GM12878 (cell line): ENCODE data around the gene TARM1. TPM values are rescaled to one million over a fixed set of nuclear protein-coding genes. Genes with fewer than 3 reads are reported as not detected.

Source experiments
- ATAC-seq: fragments of 200-7000 bp; cut with Tn5 transposase; 3 replicates; pipeline ENCODE4 v1.9.1; 2020; ENCODE audit warnings: mild to moderate bottlenecking, moderate library complexity
- BruUV-seq: library from RNA; stranded (reverse); fragments of 400-500 nt; replicated peaks from 2 replicates; lab custom pipeline; 2021; lab: Mats Ljungman, UMichigan
- CTCF ChIA-PET: fragments of 300-600 bp; sonication (Branson Sonifier 250); formaldehyde crosslinking; extraction: SDS; loops from one replicate; lab custom pipeline; 2021; ENCODE audit warnings: inconsistent platforms; lab: Yijun Ruan, JAX
- POLR2A ChIA-PET: fragments of 350-600 bp; formaldehyde crosslinking; extraction: SDS; loops from one replicate; lab custom pipeline; 2021; ENCODE audit warnings: inconsistent platforms; lab: Charles Lee
- RAD21 ChIA-PET: fragments of 300-600 bp; sonication (Branson Sonifier 250); formaldehyde crosslinking; loops from one replicate; lab custom pipeline; 2023; ENCODE audit warnings: antibody characterized with exemption; ENCODE audit not compliant: unreplicated experiment; lab: Charles Lee
- SMC1A ChIA-PET: fragments of 300-600 bp; sonication (Branson Sonifier 250); formaldehyde crosslinking; loops from one replicate; lab custom pipeline; 2023; ENCODE audit not compliant: unreplicated experiment, uncharacterized antibody; lab: Charles Lee
- DNase-seq: peaks from one replicate; pipeline ENCODE4 v3.0.0-alpha.2; 2011; ENCODE audit warnings: low read depth, low spot score
- FAIRE-seq: peaks from 3 replicates; lab custom pipeline; 2011; peaks lifted over from hg19 to GRCh38; lab: Jason Lieb, UNC
- H2AFZ ChIP-seq: 2 replicates; pipeline ENCODE4 v1.6.0; 2011; ENCODE audit warnings: low read depth, low read length, control low read depth; ENCODE audit not compliant: control insufficient read depth
- H3K27ac ChIP-seq: 2 replicates; pipeline ENCODE4 v1.5.1; 2011; ENCODE audit warnings: control low read depth; ENCODE audit not compliant: control insufficient read depth, insufficient read depth
- H3K27me3 ChIP-seq, 2 experiments: replicated peaks in 1 of 2; 2 replicates each; pipeline versions ENCODE4 v1.6.0 to v1.6.1; 2011; ENCODE audit warnings: low read length in 1 of 2; ENCODE audit not compliant: control insufficient read depth in 2 of 2, insufficient read depth in 2 of 2
- H3K36me3 ChIP-seq, 2 experiments: 2 replicates each; pipeline ENCODE4 v1.5.1; 2011; ENCODE audit warnings: low read length in 1 of 2; ENCODE audit not compliant: control insufficient read depth in 2 of 2, insufficient read depth in 2 of 2
- H3K4me1 ChIP-seq: 2 replicates; pipeline ENCODE4 v1.6.1; 2011; ENCODE audit warnings: mild to moderate bottlenecking, low read length, moderate library complexity, mixed read lengths; ENCODE audit not compliant: control insufficient read depth, insufficient read depth
- H3K4me2 ChIP-seq: 2 replicates; pipeline ENCODE4 v1.6.0; 2011; ENCODE audit warnings: control low read depth; ENCODE audit not compliant: control insufficient read depth, insufficient read depth
- H3K4me3 ChIP-seq: fragments of 200-600 bp; sonication (generic); 2 replicates; pipeline ENCODE4 v1.5.1; 2016
- H3K79me2 ChIP-seq: 2 replicates; pipeline ENCODE4 v1.6.0; 2011; ENCODE audit warnings: low read length; ENCODE audit not compliant: control insufficient read depth, insufficient read depth
- H3K9ac ChIP-seq: 2 replicates; pipeline ENCODE4 v1.8.0; 2011; ENCODE audit warnings: low read length, control low read depth, mixed read lengths; ENCODE audit not compliant: control insufficient read depth, insufficient read depth
- H3K9me3 ChIP-seq: replicated peaks from 3 replicates; pipeline ENCODE4 v1.5.1; 2011; ENCODE audit warnings: mild to moderate bottlenecking, low read length; ENCODE audit not compliant: control insufficient read depth, insufficient read depth
- H4K20me1 ChIP-seq: 2 replicates; pipeline ENCODE4 v1.6.0; 2011; ENCODE audit not compliant: control insufficient read depth, insufficient read depth
- CBFB ChIP-seq: IDR thresholded peaks from 2 replicates; pipeline ENCODE4 v1.6.1; 2016; ENCODE audit warnings: antibody characterized with exemption, low read depth
- CBX3 ChIP-seq: fragments of 200-600 bp; sonication (generic); IDR thresholded peaks from 2 replicates; pipeline ENCODE4 v1.6.1; 2016; ENCODE audit warnings: low read depth, borderline replicate concordance
- EGR1 ChIP-seq, 2 experiments: IDR thresholded peaks; 1 replicate in 1 of 2; 2 replicates in 1 of 2; pipeline ENCODE4 v1.6.1; 2011 to 2012; ENCODE audit warnings: low read depth in 2 of 2, low read length in 2 of 2, borderline replicate concordance in 1 of 2, mild to moderate bottlenecking in 1 of 2, moderate library complexity in 1 of 2
- EP300 ChIP-seq, 2 experiments: fragments of 150-350 bp in 1 of 2; IDR thresholded peaks; 2 replicates each; pipeline ENCODE4 v1.6.1; 2011 to 2012; ENCODE audit warnings: low read depth in 2 of 2, low read length in 2 of 2, borderline replicate concordance in 1 of 2, improper control_type of control experiment in 1 of 2, inconsistent platforms in 1 of 2; ENCODE audit not compliant: control insufficient read depth in 1 of 2
- FOXK2 ChIP-seq: fragments of 450-650 bp; IDR thresholded peaks from 2 replicates; pipeline ENCODE4 v1.6.1; 2017; ENCODE audit warnings: mild to moderate bottlenecking, moderate library complexity
- IKZF1 ChIP-seq: fragments of 450-650 bp; conservative IDR thresholded peaks from 2 replicates; pipeline ENCODE4 v1.6.1; 2017; ENCODE audit warnings: antibody characterized with exemption, mild to moderate bottlenecking
- JUND ChIP-seq: IDR thresholded peaks from 2 replicates; pipeline ENCODE4 v1.6.1; 2012; ENCODE audit warnings: low read depth, mild to moderate bottlenecking, low read length, improper control_type of control experiment, moderate library complexity
- MTA2 ChIP-seq: fragments of 450-650 bp; IDR thresholded peaks from 2 replicates; pipeline ENCODE4 v1.6.1; 2016; ENCODE audit warnings: low read depth, mild to moderate bottlenecking, moderate library complexity
- NFYA ChIP-seq: IDR thresholded peaks from 2 replicates; pipeline ENCODE4 v1.6.1; 2011; ENCODE audit warnings: low read depth, mild to moderate bottlenecking, low read length, improper control_type of control experiment, borderline replicate concordance
- NRF1 ChIP-seq: conservative IDR thresholded peaks from 2 replicates; pipeline ENCODE4 v1.6.1; 2011; ENCODE audit warnings: mild to moderate bottlenecking, low read depth, low read length, improper control_type of control experiment
- POLR2A ChIP-seq: IDR thresholded peaks from 2 replicates; pipeline ENCODE4 v1.6.1; 2011; ENCODE audit warnings: low read depth, mild to moderate bottlenecking, low read length
- RB1 ChIP-seq: fragments of 450-650 bp; formaldehyde crosslinking; IDR thresholded peaks from 2 replicates; pipeline ENCODE4 v1.6.1; 2017; ENCODE audit warnings: mild to moderate bottlenecking, borderline replicate concordance
- SPI1 ChIP-seq: IDR thresholded peaks from 2 replicates; pipeline ENCODE4 v1.6.1; 2011; ENCODE audit warnings: low read depth, mild to moderate bottlenecking, low read length, moderate library complexity, borderline replicate concordance; ENCODE audit not compliant: insufficient read depth
- ZSCAN29 ChIP-seq: fragments of 450-650 bp; IDR thresholded peaks from 2 replicates; pipeline ENCODE4 v1.6.1; 2017; ENCODE audit warnings: mild to moderate bottlenecking, moderate library complexity
- WGBS: methylation state at CpG from one replicate; pipeline ENCODE4 v1.1.6; 2016; ENCODE audit warnings: low lambda C conversion rate; ENCODE audit not compliant: insufficient replicate concordance, insufficient coverage; ENCODE audit errors: missing lambda C conversion rate; 5-methylcytosine and 5-hydroxymethylcytosine counted together
- in situ Hi-C: fragments of 300-500 bp; cut with MboI; formaldehyde crosslinking; loops from 9 replicates; pipeline ENCODE4 v1.14.3; 2018; ENCODE audit warnings: mixed read lengths
- intact Hi-C: fragments of 100-400 bp; cut with micrococcal nuclease; formaldehyde crosslinking; loops from one replicate; pipeline ENCODE4 v1.14.2; 2022; ENCODE audit not compliant: unreplicated experiment
- polyA plus RNA-seq, 11 experiments: library from polyadenylated mRNA; depleted of rRNA in 4 of 11; unstranded in 6 of 11; stranded (reverse) in 5 of 11; fragments of >200 nt; fragmentation: Nextera tagmentation in 4 of 11; fragmentation: Illumina TruSeq in 1 of 11; extraction: Ambion mirVana in 4 of 11; extraction: Trizol in 1 of 11; gene quantifications; 1 replicate in 1 of 11; 2 replicates in 10 of 11; pipeline versions ENCODE4 v1.2.1 to v1.2.3, GENCODE V29; 2011 to 2016; ENCODE audit warnings: inconsistent platforms in 2 of 11, missing spikeins in 2 of 11, low read depth in 1 of 11
- total RNA-seq, 4 experiments: library from RNA; depleted of rRNA in 3 of 4; stranded (reverse); fragments of >200 nt in 3 of 4; fragmentation: Illumina TruSeq in 1 of 4; extraction: Trizol in 1 of 4; gene quantifications; 2 replicates each; pipeline versions ENCODE4 v1.2.1 to v1.2.3, GENCODE V29; 2013 to 2021
- TF ChIP-seq, protein P1 (sequence below): IDR thresholded peaks from 2 replicates; pipeline ENCODE4 v1.6.1; 2011; ENCODE audit warnings: mild to moderate bottlenecking, low read depth, low read length, moderate library complexity; ENCODE audit not compliant: insufficient replicate concordance

TARM1 gene
- total and polyA plus RNA-seq, 10 of the 15 experiments (the other 5 are each of a cell fraction or from before 2014, with no cell fraction given): not detected

DNA sequence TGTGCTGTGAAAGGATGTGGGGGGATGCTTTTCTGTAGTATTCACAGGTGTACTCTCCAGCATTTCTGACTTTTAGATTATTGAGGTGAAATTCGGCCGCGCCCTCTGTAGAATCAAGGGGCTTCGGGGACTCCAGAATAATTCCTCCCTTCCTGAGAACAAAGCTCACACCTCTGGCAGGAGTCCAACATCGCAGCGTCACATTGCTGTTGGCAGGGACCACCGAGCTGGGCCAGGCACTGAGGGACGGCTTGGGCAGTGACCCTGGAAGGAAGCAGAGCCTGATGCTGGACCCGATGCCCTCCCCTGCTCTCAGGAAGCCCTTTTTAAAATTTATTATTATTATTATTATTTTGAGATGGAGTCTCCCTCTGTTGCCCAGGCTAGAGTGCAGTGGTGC, 6.3 kb downstream of the TARM1 start (continued):
- no peak for TF ChIP-seq RB1

DNA sequence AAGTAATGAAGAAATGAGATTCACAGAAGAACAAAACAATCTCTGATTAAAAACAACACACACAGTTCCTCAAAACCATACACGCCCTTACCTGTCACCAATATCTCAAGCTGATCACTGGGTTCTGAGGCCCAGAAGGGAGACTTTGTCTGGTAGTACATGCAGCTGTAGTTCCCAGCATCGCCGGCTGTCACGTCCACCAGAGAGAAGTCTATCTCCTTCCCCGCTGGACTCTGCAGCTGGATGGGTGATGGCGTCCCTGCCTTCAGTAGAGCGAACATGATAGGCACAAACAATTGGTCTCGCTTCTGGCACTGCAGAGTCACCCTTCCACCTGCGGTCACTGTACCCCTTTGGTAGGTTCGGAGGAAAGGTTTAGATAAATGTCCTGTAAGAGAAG, 7.3 kb downstream of the TARM1 start:
- ATAC-seq (no peak), DNase-seq (no peak), FAIRE-seq (no peak)
- ChIA-PET CTCF (no interaction called here), POLR2A (no interaction called here), RAD21 (no interaction called here), SMC1A (no interaction called here)
- no peaks in the 10 kb centered on the region for H3K36me3 ChIP-seq
- H3K9me3 ChIP-seq: no peaks in the 10 kb centered on the region; the same call in 2 of the 3 replicates
- TF ChIP-seq MTA2 (no peak), NRF1 (no peak)
- H3K4me2 ChIP-seq: no peak overlapping the region
- in situ Hi-C loops (no loop called here), intact Hi-C loops (no loop called here)
- no peak overlapping the region for H3K9ac ChIP-seq
- H3K27ac ChIP-seq: no peak overlapping the region
- H3K4me1 ChIP-seq: no peaks in the 10 kb centered on the region
- no peak overlapping the region for H2AFZ ChIP-seq
- BruUV-seq: no TSS peak
- H3K79me2 ChIP-seq: no peaks in the 10 kb centered on the region
- WGBS: 43% methylated on average over 10 of the region's 10 CpGs
- no peak overlapping the region for H3K4me3 ChIP-seq
- no peaks in the 10 kb centered on the region for H4K20me1 ChIP-seq
- no peaks in the 10 kb centered on the region for H3K27me3 ChIP-seq

DNA sequence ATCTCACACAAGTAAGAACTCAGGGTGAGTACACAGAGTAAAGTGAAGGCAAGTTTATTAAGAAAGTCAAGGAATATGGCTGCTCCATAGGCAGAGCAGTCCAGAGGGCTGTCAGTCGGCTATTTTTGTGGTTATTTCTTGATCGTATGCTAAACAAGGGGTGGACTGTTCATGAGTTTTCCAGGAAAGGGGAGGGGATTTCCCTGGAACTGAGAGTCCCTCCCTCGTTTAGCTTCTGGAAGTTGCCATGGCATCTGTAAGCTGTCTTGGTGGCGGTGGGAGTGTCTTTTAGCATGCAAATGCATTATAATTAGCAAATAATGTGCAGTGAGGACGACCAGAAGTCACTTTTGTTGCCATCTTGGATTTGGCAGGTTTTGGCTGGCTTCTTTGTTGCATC, 11.7 kb downstream of the TARM1 start:
- ChIA-PET RAD21 (no interaction called here), POLR2A (no interaction called here), SMC1A (no interaction called here), CTCF (no interaction called here)
- FAIRE-seq (no peak), DNase-seq (no peak), ATAC-seq (no peak)
- Histone ChIP-seq H3K27ac (no peak overlapping the region), H3K4me2 (no peak overlapping the region), H3K9ac (no peak overlapping the region), H2AFZ (no peak overlapping the region), H3K4me1 (no peaks in the 10 kb centered on the region), H3K27me3 (no peaks in the 10 kb centered on the region), H3K9me3 (no peaks in the 10 kb centered on the region; the same call in 2 of the 3 replicates), H3K4me3 (no peak overlapping the region), H4K20me1 (no peaks in the 10 kb centered on the region), H3K79me2 (no peaks in the 10 kb centered on the region), H3K36me3 (no peaks in the 10 kb centered on the region)
- in situ Hi-C loops (no loop called here), intact Hi-C loops (no loop called here)
- WGBS: 11% methylated on average over 5 of the region's 5 CpGs
- BruUV-seq: no TSS peak
- TF ChIP-seq POLR2A (no peak), IKZF1 (no peak), ZSCAN29 (no peak), EP300 (IDR thresholded peaks at IDR 0.05; ENCODE audit: borderline replicate concordance in 1 of 2, control insufficient read depth in 1 of 2, low read depth in 2 of 2, low read length in 2 of 2) (no peak), EGR1 (IDR thresholded peaks at IDR 0.05; ENCODE audit: borderline replicate concordance in 1 of 2, low read depth in 2 of 2, low read length in 2 of 2) (no peak), NFYA (no peak), CBFB (no peak), FOXK2 (no peak), CBX3 (no peak), SPI1 (no peak), JUND (no peak)
- TF ChIP-seq, protein P1, sequence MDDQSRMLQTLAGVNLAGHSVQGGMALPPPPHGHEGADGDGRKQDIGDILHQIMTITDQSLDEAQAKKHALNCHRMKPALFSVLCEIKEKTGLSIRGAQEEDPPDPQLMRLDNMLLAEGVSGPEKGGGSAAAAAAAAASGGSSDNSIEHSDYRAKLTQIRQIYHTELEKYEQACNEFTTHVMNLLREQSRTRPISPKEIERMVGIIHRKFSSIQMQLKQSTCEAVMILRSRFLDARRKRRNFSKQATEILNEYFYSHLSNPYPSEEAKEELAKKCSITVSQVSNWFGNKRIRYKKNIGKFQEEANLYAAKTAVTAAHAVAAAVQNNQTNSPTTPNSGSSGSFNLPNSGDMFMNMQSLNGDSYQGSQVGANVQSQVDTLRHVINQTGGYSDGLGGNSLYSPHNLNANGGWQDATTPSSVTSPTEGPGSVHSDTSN: no peak
